Stimulated activated naive B cell treated with anti-CD40 and anti-IgM and Interleukin-4, amounts not matched to agents 10 μg/mL and 1 μg/mL and 100 μg/mL, for 72 hours (primary cell): Measurements from ENCODE around the gene ZNF215.
"Not testable (repeated sequence)": the region's sequence is repeated elsewhere in the genome, so short reads cannot be mapped to it uniquely, and the experiment has no call there.

Experiments
- ATAC-seq, 2 donors: fragments of 150-1000 bp; cut with Tn5 transposase; replicated peaks; 2 replicates each; pipeline ENCODE4 v1.10.0; 2021; ENCODE audit warnings: moderate library complexity in 1 of 2
- DNase-seq: peaks from one replicate; pipeline ENCODE4 v3.0.0; 2021
- H3K27ac Mint-ChIP-seq: one replicate; pipeline ENCODE4 v1.8.0; 2022; ENCODE audit warnings: mild to moderate bottlenecking, mixed read lengths
- H3K27me3 Mint-ChIP-seq, 2 donors: one replicate each; pipeline ENCODE4 v1.8.0; 2022; ENCODE audit warnings: mixed read lengths in 2 of 2
- H3K36me3 Mint-ChIP-seq, 2 donors: one replicate each; pipeline ENCODE4 v1.8.0; 2022; ENCODE audit warnings: mixed read lengths in 2 of 2, mild to moderate bottlenecking in 1 of 2
- H3K4me1 Mint-ChIP-seq, 2 donors: one replicate each; pipeline ENCODE4 v1.8.0; 2022; ENCODE audit warnings: mixed read lengths in 2 of 2, mild to moderate bottlenecking in 1 of 2
- H3K4me3 Mint-ChIP-seq, 2 donors: one replicate each; pipeline ENCODE4 v1.8.0; 2022; ENCODE audit warnings: mild to moderate bottlenecking in 2 of 2, mixed read lengths in 2 of 2, moderate library complexity in 1 of 2
- H3K9me3 Mint-ChIP-seq, 2 donors: one replicate each; pipeline ENCODE4 v1.8.0; 2022; ENCODE audit warnings: mixed read lengths in 2 of 2, mild to moderate bottlenecking in 1 of 2

ZNF215 gene

GRCh38 chr11:6920702-6921101 lies 5.5 kb upstream of the ZNF215 start, which contains the start of gene OR2D3:
OR2D3 (plus strand) TSS chr11:6921002; CDS start chr11:6921002, 0 bp downstream.
- H3K4me3 Mint-ChIP-seq = no peak within 1 kb of the TSS
- peaks cover 0 to 1% of the 10 kb centered on the region in 2 donors for H3K4me1 Mint-ChIP-seq
- no peak within 1 kb of the TSS for H3K27ac Mint-ChIP-seq
- peaks cover 11 to 27% of the 10 kb centered on the region in 2 donors for H3K27me3 Mint-ChIP-seq
- H3K9me3 Mint-ChIP-seq = peaks cover 3 to 4% of the 10 kb centered on the region in 2 donors
- no peaks in the 10 kb centered on the region for H3K36me3 Mint-ChIP-seq
- ATAC-seq (no peak), DNase-seq (no peak)

DNA sequence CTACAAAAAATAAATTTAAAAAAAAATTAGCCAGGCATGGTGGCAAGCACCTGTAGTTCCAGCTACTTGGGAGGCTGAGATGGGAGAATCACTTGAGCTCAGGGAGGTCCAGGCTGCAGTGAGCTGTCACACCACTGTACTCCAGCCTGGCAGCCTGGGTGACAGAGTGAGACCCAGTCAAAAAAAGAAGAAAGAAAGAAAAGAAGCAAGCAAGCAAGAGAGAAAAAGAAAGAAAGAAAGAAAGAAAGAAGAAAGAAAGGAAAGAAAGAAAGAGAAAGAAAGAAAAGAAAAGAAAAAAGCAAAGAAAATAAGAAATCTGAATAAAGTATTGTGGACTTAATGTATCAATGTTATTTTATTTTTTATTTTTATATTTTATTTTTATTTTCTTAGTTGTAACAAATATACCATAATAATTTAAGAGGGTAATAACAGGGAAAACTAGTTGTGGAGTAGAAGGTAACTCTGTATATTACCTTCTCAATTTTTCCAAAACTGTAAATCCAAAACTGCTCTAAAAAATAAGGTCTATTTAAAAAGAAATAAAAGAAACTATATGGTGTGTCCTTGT lies 1.1 kb upstream of the ZNF215 start:
- H3K9me3 Mint-ChIP-seq = no peaks in the 10 kb centered on the region
- H3K27me3 Mint-ChIP-seq = peaks cover 25 to 41% of the 10 kb centered on the region in 2 donors
- no peak overlapping the region for H3K27ac Mint-ChIP-seq
- H3K36me3 Mint-ChIP-seq = no peaks in the 10 kb centered on the region
- H3K4me1 Mint-ChIP-seq = peaks cover 16 to 18% of the 10 kb centered on the region in 2 donors
- H3K4me3 Mint-ChIP-seq = no peak overlapping the region
- DNase-seq = no peak
- no peak for ATAC-seq

- peak overlapping the region; percentile 21 for H3K27ac Mint-ChIP-seq
- DNase-seq = no peak
- H3K4me1 Mint-ChIP-seq = peaks cover 16 to 18% of the 10 kb centered on the region in 2 donors
- H3K27me3 Mint-ChIP-seq = peaks cover 25 to 45% of the 10 kb centered on the region in 2 donors
- peak overlapping the region; percentile 88 to 92 for H3K4me3 Mint-ChIP-seq
- H3K9me3 Mint-ChIP-seq = no peaks in the 10 kb centered on the region
- no peaks in the 10 kb centered on the region for H3K36me3 Mint-ChIP-seq
- ATAC-seq = peak; percentile 17 to 21
Observed at GRCh38 chr11:6925636-6926207, 504 bp upstream of the ZNF215 start.

DNA sequence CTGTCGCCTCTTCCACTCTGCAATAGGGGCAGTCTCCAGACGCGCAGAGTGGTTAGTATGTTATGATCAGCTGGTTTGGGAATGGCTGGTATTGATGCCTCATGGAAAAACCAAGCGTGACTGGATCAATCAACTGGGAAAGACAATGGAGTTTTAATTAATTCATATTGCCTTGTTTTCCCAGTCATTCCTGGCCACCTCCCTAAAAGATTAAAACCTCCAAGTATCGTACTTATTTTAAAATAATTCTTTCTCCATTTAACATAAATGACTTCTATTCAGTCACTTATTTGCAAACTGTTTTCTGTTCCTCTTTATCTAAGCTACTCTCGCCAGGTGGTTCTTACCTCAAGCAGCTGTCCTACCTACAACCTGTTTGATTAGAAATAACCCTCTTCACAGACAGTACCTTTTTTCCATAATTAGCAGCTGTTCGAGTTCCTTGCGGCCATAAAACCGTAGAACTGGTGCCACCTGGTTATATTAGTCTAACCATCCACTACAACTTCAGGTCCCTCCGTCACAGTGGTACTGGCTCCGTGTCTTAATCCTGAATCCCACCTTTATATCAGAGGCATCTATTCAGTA lies 898 bp downstream of the ZNF215 start:
- H3K27ac Mint-ChIP-seq = no peak overlapping the region
- H3K36me3 Mint-ChIP-seq = no peaks in the 10 kb centered on the region
- peaks cover 16 to 18% of the 10 kb centered on the region in 2 donors for H3K4me1 Mint-ChIP-seq
- H3K9me3 Mint-ChIP-seq = no peaks in the 10 kb centered on the region
- DNase-seq (no peak), ATAC-seq (peak; percentile 72 to 81)
- peak overlapping the region; percentile 88 to 92 for H3K4me3 Mint-ChIP-seq
- peaks cover 27 to 35% of the 10 kb centered on the region in 2 donors for H3K27me3 Mint-ChIP-seq

- DNase-seq (no peak), ATAC-seq (no peak)
- H3K9me3 Mint-ChIP-seq = no peaks in the 10 kb centered on the region
- H3K27me3 Mint-ChIP-seq = peaks cover 31 to 39% of the 10 kb centered on the region in 2 donors
- H3K4me1 Mint-ChIP-seq = peaks cover 16 to 18% of the 10 kb centered on the region in 2 donors
- H3K4me3 Mint-ChIP-seq = no peak overlapping the region
- no peak overlapping the region for H3K27ac Mint-ChIP-seq
- no peaks in the 10 kb centered on the region for H3K36me3 Mint-ChIP-seq
Observed at GRCh38 chr11:6928916-6929315, 2.7 kb downstream of the ZNF215 start.

- Mint-ChIP-seq H3K27ac (no peak overlapping the region), H3K9me3 (no peaks in the 10 kb centered on the region), H3K4me1 (peaks cover 10 to 17% of the 10 kb centered on the region in 2 donors), H3K36me3 (no peaks in the 10 kb centered on the region), H3K4me3 (no peak overlapping the region), H3K27me3 (peaks cover 15 to 22% of the 10 kb centered on the region in 2 donors)
- ATAC-seq (no peak), DNase-seq (no peak)
Observed at GRCh38 chr11:6931146-6931713, 5.0 kb downstream of the ZNF215 start.

GRCh38 chr11:6932145-6932544 lies 5.9 kb downstream of the ZNF215 start:
- no peaks in the 10 kb centered on the region for H3K36me3 Mint-ChIP-seq
- H3K4me1 Mint-ChIP-seq = peaks cover 4 to 8% of the 10 kb centered on the region in 2 donors
- peaks cover 10 to 15% of the 10 kb centered on the region in 2 donors for H3K27me3 Mint-ChIP-seq
- H3K4me3 Mint-ChIP-seq = no peak overlapping the region
- H3K27ac Mint-ChIP-seq = no peak overlapping the region
- no peak for DNase-seq
- ATAC-seq = no peak
- no peaks in the 10 kb centered on the region for H3K9me3 Mint-ChIP-seq

GRCh38 chr11:6941970-6942369 lies 15.7 kb downstream of the ZNF215 start:
- no peak for DNase-seq
- Mint-ChIP-seq H3K36me3 (no peaks in the 10 kb centered on the region), H3K27me3 (no peaks in the 10 kb centered on the region), H3K9me3 (no peaks in the 10 kb centered on the region), H3K4me3 (no peak overlapping the region), H3K4me1 (peaks cover 0 to 1% of the 10 kb centered on the region in 2 donors), H3K27ac (no peak overlapping the region)
- ATAC-seq = no peak

- H3K9me3 Mint-ChIP-seq = no peaks in the 10 kb centered on the region
- no peaks in the 10 kb centered on the region for H3K27me3 Mint-ChIP-seq
- ATAC-seq (no peak), DNase-seq (no peak)
- H3K36me3 Mint-ChIP-seq = no peaks in the 10 kb centered on the region
- no peak overlapping the region for H3K27ac Mint-ChIP-seq
- peaks cover 0 to 1% of the 10 kb centered on the region in 2 donors for H3K4me1 Mint-ChIP-seq
- H3K4me3 Mint-ChIP-seq = no peak overlapping the region
Observed at GRCh38 chr11:6943131-6943530, 16.9 kb downstream of the ZNF215 start.

- not testable (repeated sequence) for H3K27me3 Mint-ChIP-seq, H3K27ac Mint-ChIP-seq, H3K4me3 Mint-ChIP-seq, H3K4me1 Mint-ChIP-seq, H3K9me3 Mint-ChIP-seq, ATAC-seq, H3K36me3 Mint-ChIP-seq, DNase-seq
Observed at GRCh38 chr11:6954248-6954647, 28.0 kb downstream of the ZNF215 start.

DNA sequence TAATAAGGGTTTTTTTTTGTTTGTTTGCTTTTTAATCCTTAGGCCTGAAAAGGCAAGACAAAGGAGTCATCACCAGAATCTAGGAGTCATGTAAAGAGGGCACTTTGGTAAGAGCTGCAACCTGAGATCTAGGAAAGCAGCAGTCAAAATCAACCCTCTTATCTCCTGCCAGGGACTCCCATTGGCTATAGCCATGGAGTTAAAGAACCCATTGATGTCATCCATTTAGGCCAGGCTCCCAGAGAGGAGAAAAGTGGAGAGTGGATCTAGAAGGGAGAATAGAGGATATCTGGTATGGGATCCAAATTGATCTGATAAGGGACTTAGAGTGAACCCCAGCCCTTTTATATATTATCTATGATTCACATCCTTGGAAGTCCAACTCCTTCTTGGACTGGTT lies 35.9 kb downstream of the ZNF215 start:
- Mint-ChIP-seq H3K4me3 (no peak overlapping the region), H3K27me3 (no peaks in the 10 kb centered on the region), H3K36me3 (no peaks in the 10 kb centered on the region), H3K4me1 (no peaks in the 10 kb centered on the region), H3K27ac (no peak overlapping the region), H3K9me3 (peaks cover 0 to 2% of the 10 kb centered on the region in 2 donors)
- ATAC-seq (no peak), DNase-seq (no peak)

DNA sequence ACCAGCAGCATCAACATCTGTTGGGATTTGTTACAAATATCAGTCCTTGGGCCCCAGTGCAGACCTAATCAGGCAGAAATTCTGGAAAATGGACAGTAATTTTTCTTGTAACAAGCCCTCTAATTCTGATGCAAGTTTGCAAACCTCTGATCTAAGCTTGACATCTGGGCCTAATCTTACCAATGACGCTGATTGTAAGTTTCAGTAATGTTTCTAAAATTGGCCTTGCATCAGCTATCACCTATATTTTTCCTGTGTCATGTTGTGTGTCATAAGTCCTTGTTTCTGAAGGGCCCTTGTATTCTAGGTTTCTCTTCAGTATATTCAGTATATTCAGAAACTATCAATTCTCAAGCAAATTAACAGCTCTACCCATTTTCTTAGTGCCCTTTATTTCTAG lies 36.4 kb downstream of the ZNF215 start:
- H3K4me1 Mint-ChIP-seq = no peaks in the 10 kb centered on the region
- no peak overlapping the region for H3K4me3 Mint-ChIP-seq
- no peaks in the 10 kb centered on the region for H3K27me3 Mint-ChIP-seq
- ATAC-seq = no peak
- DNase-seq = no peak
- H3K9me3 Mint-ChIP-seq = peaks cover 2 to 5% of the 10 kb centered on the region in 2 donors
- no peak overlapping the region for H3K27ac Mint-ChIP-seq
- no peaks in the 10 kb centered on the region for H3K36me3 Mint-ChIP-seq

GRCh38 chr11:6968816-6969215 lies 42.6 kb downstream of the ZNF215 start:
- Mint-ChIP-seq H3K36me3 (no peaks in the 10 kb centered on the region), H3K9me3 (peaks cover 6 to 12% of the 10 kb centered on the region in 2 donors), H3K27ac (no peak overlapping the region), H3K27me3 (no peaks in the 10 kb centered on the region), H3K4me3 (no peak overlapping the region), H3K4me1 (no peaks in the 10 kb centered on the region)
- ATAC-seq = no peak
- DNase-seq = no peak

- H3K27me3 Mint-ChIP-seq, H3K4me3 Mint-ChIP-seq, H3K4me1 Mint-ChIP-seq, ATAC-seq, H3K27ac Mint-ChIP-seq, DNase-seq, H3K36me3 Mint-ChIP-seq: not testable (repeated sequence)
- peaks cover 6 to 12% of the 10 kb centered on the region in 2 donors for H3K9me3 Mint-ChIP-seq
Observed at GRCh38 chr11:6969854-6970253, 43.6 kb downstream of the ZNF215 start.

- no peaks in the 10 kb centered on the region for H3K36me3 Mint-ChIP-seq
- no peak overlapping the region for H3K27ac Mint-ChIP-seq
- peaks cover 0 to 4% of the 10 kb centered on the region in 2 donors for H3K27me3 Mint-ChIP-seq
- DNase-seq (no peak), ATAC-seq (no peak)
- no peak overlapping the region for H3K4me3 Mint-ChIP-seq
- H3K4me1 Mint-ChIP-seq = no peaks in the 10 kb centered on the region
- no peaks in the 10 kb centered on the region for H3K9me3 Mint-ChIP-seq
Observed at GRCh38 chr11:6979365-6979764, 53.1 kb downstream of the ZNF215 start.
